Middle frontal gyrus (tissue), 1 donor: ENCODE measurements around the gene DENND6B.

Source experiments
- DNase-seq: peaks from one replicate; pipeline ENCODE4 v3.0.0-alpha.2; 2015; ENCODE audit warnings: low spot score; ENCODE audit errors: extremely low spot score

Gene DENND6B

GRCh38 chr22:50259302-50259701 is 67.5 kb downstream of the DENND6B start:
- no peak for DNase-seq
